ENCODE data around the gene DEDD2.

DNA sequence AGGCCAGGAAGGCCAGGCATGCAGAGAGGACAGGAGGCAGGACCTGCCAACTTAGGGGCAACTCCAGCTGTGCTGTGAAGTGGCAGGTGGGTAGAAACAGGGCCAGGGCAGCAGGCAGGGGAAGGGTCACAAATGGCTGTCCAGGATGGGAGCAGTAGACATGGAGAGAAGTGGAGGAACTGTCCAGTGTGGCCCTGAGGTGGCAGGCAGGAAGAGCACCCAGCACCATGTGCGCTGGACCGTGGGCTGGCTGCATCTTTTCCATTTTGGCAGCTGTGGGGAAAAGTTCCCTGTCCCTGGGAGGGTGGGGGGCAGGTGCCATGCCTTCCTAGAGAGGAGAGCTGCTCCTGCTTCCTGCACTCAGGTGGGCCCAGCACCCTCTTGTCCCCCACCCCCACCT is 13.8 kb downstream of the DEDD2 start:
- no peak for TF ChIP-seq POLR2A (IDR thresholded peaks at IDR 0.05)
- TF ChIP-seq, protein P1, sequence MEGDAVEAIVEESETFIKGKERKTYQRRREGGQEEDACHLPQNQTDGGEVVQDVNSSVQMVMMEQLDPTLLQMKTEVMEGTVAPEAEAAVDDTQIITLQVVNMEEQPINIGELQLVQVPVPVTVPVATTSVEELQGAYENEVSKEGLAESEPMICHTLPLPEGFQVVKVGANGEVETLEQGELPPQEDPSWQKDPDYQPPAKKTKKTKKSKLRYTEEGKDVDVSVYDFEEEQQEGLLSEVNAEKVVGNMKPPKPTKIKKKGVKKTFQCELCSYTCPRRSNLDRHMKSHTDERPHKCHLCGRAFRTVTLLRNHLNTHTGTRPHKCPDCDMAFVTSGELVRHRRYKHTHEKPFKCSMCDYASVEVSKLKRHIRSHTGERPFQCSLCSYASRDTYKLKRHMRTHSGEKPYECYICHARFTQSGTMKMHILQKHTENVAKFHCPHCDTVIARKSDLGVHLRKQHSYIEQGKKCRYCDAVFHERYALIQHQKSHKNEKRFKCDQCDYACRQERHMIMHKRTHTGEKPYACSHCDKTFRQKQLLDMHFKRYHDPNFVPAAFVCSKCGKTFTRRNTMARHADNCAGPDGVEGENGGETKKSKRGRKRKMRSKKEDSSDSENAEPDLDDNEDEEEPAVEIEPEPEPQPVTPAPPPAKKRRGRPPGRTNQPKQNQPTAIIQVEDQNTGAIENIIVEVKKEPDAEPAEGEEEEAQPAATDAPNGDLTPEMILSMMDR (IDR thresholded peaks at IDR 0.05), result no peak

Measured in esophagus squamous epithelium (tissue), 4 donors.